HFF-Myc (cell line): Measurements from ENCODE around the gene USP34.
"Not testable (repeated sequence)": the region's sequence is repeated elsewhere in the genome, so short reads cannot be mapped to it uniquely, and the experiment has no call there.

Experiments used
- DNase-seq: peaks from one replicate; pipeline ENCODE4 v3.0.0-alpha.2; 2011; ENCODE audit warnings: low read depth; ENCODE audit errors: extremely low read depth
- H3K4me3 ChIP-seq: replicated peaks from 2 replicates; pipeline ENCODE4 v1.5.1; 2011; ENCODE audit warnings: low read depth, mild to moderate bottlenecking, control low read depth, low read length
- CTCF ChIP-seq: IDR thresholded peaks from 2 replicates; pipeline ENCODE4 v1.5.1; 2012; ENCODE audit warnings: mild to moderate bottlenecking, low read depth, low read length, control low read depth; ENCODE audit errors: missing control alignments

USP34 gene

GRCh38 chr2:61149074-61149473, 321.8 kb downstream of the USP34 start:
- H3K4me3 ChIP-seq: no peak overlapping the region
- TF ChIP-seq CTCF: no peak
- DNase-seq: no peak

GRCh38 chr2:61148091-61148490, 322.8 kb downstream of the USP34 start:
- not testable (repeated sequence) for H3K4me3 ChIP-seq, DNase-seq

- TF ChIP-seq CTCF: no peak
- no peak for DNase-seq
- peak overlapping the region; percentile 63 for H3K4me3 ChIP-seq
Measured at GRCh38 chr2:61145990-61146389, 324.9 kb downstream of the USP34 start.

- peak; percentile 98 for DNase-seq
- H3K4me3 ChIP-seq: peak overlapping the region; percentile 63
- no peak for TF ChIP-seq CTCF
Measured at GRCh38 chr2:61144697-61145268, 326.1 kb downstream of the USP34 start.

GRCh38 chr2:61141151-61141550, 329.7 kb downstream of the USP34 start:
- no peak overlapping the region for H3K4me3 ChIP-seq
- TF ChIP-seq CTCF: no peak
- DNase-seq: no peak

- no peak overlapping the region for H3K4me3 ChIP-seq
- no peak for TF ChIP-seq CTCF
- DNase-seq: no peak
Measured at GRCh38 chr2:61138859-61139258, 332.0 kb downstream of the USP34 start.
